WERI-Rb-1 (cell line): Measurements from ENCODE around the gene C5orf47.

Experiments
- DNase-seq: peaks from one replicate; pipeline ENCODE4 v3.0.0-alpha.2; 2020
- H3K27ac ChIP-seq: fragments of 250-450 bp; sonication (Bioruptor Pico); 2 replicates; pipeline ENCODE4 v1.5.1; 2020; ENCODE audit warnings: mild to moderate bottlenecking, moderate library complexity
- H3K27me3 ChIP-seq: fragments of 250-450 bp; sonication (Bioruptor Pico); 2 replicates; pipeline ENCODE4 v1.5.1; 2021; ENCODE audit warnings: mild to moderate bottlenecking, low read depth, moderate library complexity; ENCODE audit not compliant: insufficient read depth, severe bottlenecking
- H3K36me3 ChIP-seq: fragments of 250-450 bp; sonication (Bioruptor Pico); 2 replicates; pipeline ENCODE4 v1.5.1; 2020; ENCODE audit warnings: mild to moderate bottlenecking, moderate library complexity
- H3K4me3 ChIP-seq: 2 replicates; pipeline ENCODE4 v1.5.1; 2011; ENCODE audit warnings: low read depth, mild to moderate bottlenecking, control low read depth, low read length
- H3K9me3 ChIP-seq: fragments of 250-450 bp; sonication (Bioruptor Pico); 2 replicates; pipeline ENCODE4 v1.5.1; 2021; ENCODE audit warnings: mild to moderate bottlenecking, moderate library complexity; ENCODE audit not compliant: severe bottlenecking
- CTCF ChIP-seq: IDR thresholded peaks from 2 replicates; pipeline ENCODE4 v1.5.1; 2011; ENCODE audit warnings: low read depth, mild to moderate bottlenecking, control low read depth, inconsistent platforms, low read length

C5orf47 gene

GRCh38 chr5:173981185-173981761 is 7.7 kb upstream of the C5orf47 start:
- no peak for TF ChIP-seq CTCF
- DNase-seq, result no peak
- H3K36me3 ChIP-seq, result no peaks in the 10 kb centered on the region
- H3K27me3 ChIP-seq, result no peaks in the 10 kb centered on the region
- no peak overlapping the region for H3K27ac ChIP-seq
- peaks cover 4% of the 10 kb centered on the region for H3K9me3 ChIP-seq
- no peak overlapping the region for H3K4me3 ChIP-seq

- TF ChIP-seq CTCF, result peak; percentile 84
- Histone ChIP-seq H3K36me3 (no peaks in the 10 kb centered on the region), H3K27ac (no peak overlapping the region), H3K4me3 (no peak overlapping the region), H3K27me3 (no peaks in the 10 kb centered on the region), H3K9me3 (peaks cover 4% of the 10 kb centered on the region)
- DNase-seq, result no peak
Observed at GRCh38 chr5:173984218-173984617, 4.8 kb upstream of the C5orf47 start.

GRCh38 chr5:173989432-173990082 is 587 bp downstream of the C5orf47 start:
- TF ChIP-seq CTCF, result no peak
- no peak overlapping the region for H3K27ac ChIP-seq
- no peak for DNase-seq
- H3K4me3 ChIP-seq, result no peak overlapping the region
- no peaks in the 10 kb centered on the region for H3K36me3 ChIP-seq
- no peaks in the 10 kb centered on the region for H3K9me3 ChIP-seq
- peaks cover 11% of the 10 kb centered on the region for H3K27me3 ChIP-seq

- Histone ChIP-seq H3K9me3 (no peaks in the 10 kb centered on the region), H3K27ac (no peak overlapping the region), H3K4me3 (no peak overlapping the region), H3K36me3 (no peaks in the 10 kb centered on the region), H3K27me3 (peaks cover 25% of the 10 kb centered on the region)
- TF ChIP-seq CTCF, result no peak
- DNase-seq, result no peak
Observed at GRCh38 chr5:173997331-173997730, 8.4 kb downstream of the C5orf47 start.

GRCh38 chr5:173998531-173998930 is 9.6 kb downstream of the C5orf47 start:
- no peak for TF ChIP-seq CTCF
- H3K4me3 ChIP-seq, result no peak overlapping the region
- H3K27me3 ChIP-seq, result peaks cover 21% of the 10 kb centered on the region
- H3K27ac ChIP-seq, result no peak overlapping the region
- DNase-seq, result no peak
- H3K9me3 ChIP-seq, result no peaks in the 10 kb centered on the region
- no peaks in the 10 kb centered on the region for H3K36me3 ChIP-seq

GRCh38 chr5:174000076-174000475 is 11.1 kb downstream of the C5orf47 start:
- DNase-seq, result no peak
- H3K9me3 ChIP-seq, result no peaks in the 10 kb centered on the region
- H3K27ac ChIP-seq, result no peak overlapping the region
- H3K4me3 ChIP-seq, result no peak overlapping the region
- TF ChIP-seq CTCF, result no peak
- H3K27me3 ChIP-seq, result peaks cover 21% of the 10 kb centered on the region
- no peaks in the 10 kb centered on the region for H3K36me3 ChIP-seq
